ENCODE results near the gene IGSF6.

- TF ChIP-seq EZH2phosphoT487 (IDR thresholded peaks at IDR 0.05; ENCODE audit: borderline replicate concordance, low read depth) (no peak), PBX3 (IDR thresholded peaks at IDR 0.05) (peak; percentile 22; the same call in 1 of the 2 replicates), GABPA (IDR thresholded peaks at IDR 0.05; ENCODE audit: low read depth) (no peak), NRF1 (IDR thresholded peaks at IDR 0.05; ENCODE audit: low read depth, low read length) (no peak), TCF12 (IDR thresholded peaks at IDR 0.05) (peak; percentile 68), CHD2 (IDR thresholded peaks at IDR 0.05; ENCODE audit: low read length, partially characterized antibody) (no peak), POLR2AphosphoS5 (IDR thresholded peaks at IDR 0.05; ENCODE audit: low read depth, low read length) (no peak), YY1 (IDR thresholded peaks at IDR 0.05; ENCODE audit: low read depth) (no peak), REST (IDR thresholded peaks at IDR 0.05; ENCODE audit: low read depth, low read length) (no peak), FOXM1 (IDR thresholded peaks at IDR 0.05; ENCODE audit: low read depth) (no peak)
- TF ChIP-seq, protein P1, sequence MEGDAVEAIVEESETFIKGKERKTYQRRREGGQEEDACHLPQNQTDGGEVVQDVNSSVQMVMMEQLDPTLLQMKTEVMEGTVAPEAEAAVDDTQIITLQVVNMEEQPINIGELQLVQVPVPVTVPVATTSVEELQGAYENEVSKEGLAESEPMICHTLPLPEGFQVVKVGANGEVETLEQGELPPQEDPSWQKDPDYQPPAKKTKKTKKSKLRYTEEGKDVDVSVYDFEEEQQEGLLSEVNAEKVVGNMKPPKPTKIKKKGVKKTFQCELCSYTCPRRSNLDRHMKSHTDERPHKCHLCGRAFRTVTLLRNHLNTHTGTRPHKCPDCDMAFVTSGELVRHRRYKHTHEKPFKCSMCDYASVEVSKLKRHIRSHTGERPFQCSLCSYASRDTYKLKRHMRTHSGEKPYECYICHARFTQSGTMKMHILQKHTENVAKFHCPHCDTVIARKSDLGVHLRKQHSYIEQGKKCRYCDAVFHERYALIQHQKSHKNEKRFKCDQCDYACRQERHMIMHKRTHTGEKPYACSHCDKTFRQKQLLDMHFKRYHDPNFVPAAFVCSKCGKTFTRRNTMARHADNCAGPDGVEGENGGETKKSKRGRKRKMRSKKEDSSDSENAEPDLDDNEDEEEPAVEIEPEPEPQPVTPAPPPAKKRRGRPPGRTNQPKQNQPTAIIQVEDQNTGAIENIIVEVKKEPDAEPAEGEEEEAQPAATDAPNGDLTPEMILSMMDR (IDR thresholded peaks at IDR 0.05) = no peak
These were observed 61.6 kb downstream of the IGSF6 start for GRCh38 chr16:21590796-21591195.
